GM13977 (cell line): ENCODE measurements around the gene LRRN1.

Source experiments
- DNase-seq: peaks from one replicate; pipeline ENCODE4 v3.0.0; 2012; ENCODE audit warnings: low spot score
- CTCF ChIP-seq: IDR thresholded peaks from 2 replicates; pipeline ENCODE4 v1.5.1; 2012; ENCODE audit warnings: mild to moderate bottlenecking, control low read depth; ENCODE audit not compliant: insufficient read depth; ENCODE audit errors: extremely low read depth, missing control alignments
- in situ Hi-C: fragments of 300-500 bp; cut with MboI; formaldehyde crosslinking; loops from one replicate; pipeline ENCODE4 v1.12.0; 2022; ENCODE audit warnings: low sequenced_read_pairs, low pct_unique_long_range_greater_than_20kb, mixed read lengths, inconsistent platforms; ENCODE audit not compliant: unreplicated experiment

LRRN1 gene

DNA sequence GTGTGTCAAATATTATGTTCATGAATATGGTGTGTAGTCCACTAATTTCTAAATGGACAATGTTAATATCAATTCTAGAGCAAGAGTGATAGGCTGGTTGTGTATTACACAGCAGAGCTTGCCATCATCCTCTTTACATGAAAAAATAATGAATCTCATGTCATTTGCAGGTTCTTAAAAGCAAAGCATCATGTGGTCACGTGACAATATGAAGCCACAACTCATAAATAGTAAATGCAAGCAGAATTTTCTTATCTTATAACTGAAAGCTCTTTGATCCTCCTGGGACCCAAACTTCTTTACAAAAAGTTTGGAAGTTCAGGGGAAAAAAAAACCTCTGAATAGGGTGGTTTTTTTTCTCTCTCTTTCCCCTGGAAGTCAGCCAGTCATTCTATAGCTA, 26.9 kb upstream of the LRRN1 start:
- in situ Hi-C loops: no loop called here
- no peak for TF ChIP-seq CTCF
- no peak for DNase-seq

DNA sequence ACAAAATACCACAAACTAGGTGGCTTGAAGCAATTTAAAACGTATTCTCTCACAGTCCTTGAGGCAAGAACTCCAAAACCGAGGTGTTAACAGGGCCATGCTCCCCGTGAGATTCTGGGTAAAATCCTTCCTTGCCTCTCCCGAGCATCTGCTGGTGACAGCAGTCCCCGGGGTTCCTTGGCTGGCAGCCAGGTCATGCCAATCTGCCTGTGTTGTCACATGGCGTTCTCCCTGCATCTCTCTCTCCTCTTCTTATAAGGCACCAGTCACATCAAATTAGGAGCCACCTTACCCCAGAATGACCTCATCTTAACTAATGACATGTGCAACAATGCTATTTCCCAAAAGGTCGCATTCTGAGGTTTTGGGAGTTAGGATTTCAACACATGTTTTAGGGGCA, 26.3 kb upstream of the LRRN1 start:
- in situ Hi-C loops: no loop called here
- TF ChIP-seq CTCF: no peak
- DNase-seq: no peak

DNA sequence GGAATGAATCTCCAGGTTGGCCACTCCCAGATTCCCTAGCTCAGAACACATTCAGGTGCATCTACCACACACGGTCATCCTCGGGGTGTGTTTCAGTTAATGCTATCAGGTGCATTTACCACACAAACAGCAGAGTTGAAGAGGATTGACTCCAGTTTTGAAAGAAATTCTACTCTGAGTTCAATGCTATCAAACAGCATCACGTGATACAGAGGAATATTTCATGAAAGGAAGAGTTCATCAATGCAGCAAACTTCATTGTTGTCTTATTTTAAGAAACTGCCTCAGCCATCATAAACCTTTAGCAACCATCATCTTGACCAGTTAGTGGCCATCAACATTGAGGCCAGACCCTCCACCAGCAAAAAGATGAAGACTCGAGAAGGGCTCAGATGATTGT, 22.6 kb upstream of the LRRN1 start:
- TF ChIP-seq CTCF: no peak
- in situ Hi-C loops: no loop called here
- no peak for DNase-seq

- in situ Hi-C loops: no loop called here
- no peak for DNase-seq
These were observed 21.0 kb upstream of the LRRN1 start for GRCh38 chr3:3778216-3778615.

GRCh38 chr3:3778641-3779270, 20.5 kb upstream of the LRRN1 start:
- no peak for DNase-seq
- TF ChIP-seq CTCF: no peak
- in situ Hi-C loops: no loop called here

More at GRCh38 chr3:3778216-3778615, 21.0 kb upstream of the LRRN1 start:
- no peak for TF ChIP-seq CTCF

- TF ChIP-seq CTCF: no peak
- in situ Hi-C loops: no loop called here
- DNase-seq: no peak
These were observed 16.8 kb upstream of the LRRN1 start for GRCh38 chr3:3782457-3782856.
